Esophagus (tissue), 2 donors: ENCODE measurements around the gene CDCP2. TPM values are rescaled to one million over a fixed set of nuclear protein-coding genes. Genes with fewer than 3 reads are reported as not detected.

Experiments used
- H3K27ac ChIP-seq, 2 donors: one replicate each; pipeline ENCODE4 v1.5.1; 2013; ENCODE audit warnings: low read depth in 2 of 2, mild to moderate bottlenecking in 2 of 2, inconsistent platforms in 1 of 2, low read length in 1 of 2, moderate library complexity in 1 of 2
- H3K27me3 ChIP-seq, 2 donors: one replicate each; pipeline ENCODE4 v1.6.1; 2013; ENCODE audit warnings: low read length in 2 of 2, control low read depth in 1 of 2, mild to moderate bottlenecking in 1 of 2; ENCODE audit not compliant: insufficient read depth in 2 of 2, control insufficient read depth in 1 of 2
- H3K36me3 ChIP-seq, 2 donors: one replicate each; pipeline ENCODE4 v1.6.1; 2013; ENCODE audit warnings: low read length in 1 of 2; ENCODE audit not compliant: control insufficient read depth in 2 of 2, insufficient read depth in 2 of 2
- H3K4me1 ChIP-seq, 2 donors: one replicate each; pipeline ENCODE4 v1.6.1; 2013; ENCODE audit warnings: low read length in 1 of 2; ENCODE audit not compliant: control insufficient read depth in 2 of 2, insufficient read depth in 2 of 2
- H3K4me3 ChIP-seq, 2 donors: one replicate each; pipeline ENCODE4 v1.5.1; 2013; ENCODE audit warnings: low read length in 2 of 2, mild to moderate bottlenecking in 2 of 2, low read depth in 1 of 2, moderate library complexity in 1 of 2
- H3K9me3 ChIP-seq, 2 donors: one replicate each; pipeline ENCODE4 v1.6.1; 2013; ENCODE audit warnings: mild to moderate bottlenecking in 2 of 2, low read depth in 1 of 2, low read length in 1 of 2, moderate library complexity in 1 of 2; ENCODE audit not compliant: control insufficient read depth in 2 of 2, insufficient read depth in 1 of 2
- WGBS, 2 donors: extraction: QIAGEN DNeasy Blood & Tissue Kit; methylation state at CpG; one replicate each; pipeline ENCODE4 v1.1.7; 2013; 5-methylcytosine and 5-hydroxymethylcytosine counted together
- polyA plus RNA-seq, 2 donors: library from polyadenylated mRNA; stranded (reverse); fragments of 200-250 nt; gene quantifications; one replicate each; pipeline ENCODE4 v1.2.3, GENCODE V29; 2013
- donor health status: healthy with polysubstance abuse.
- donor health status: Bipolar disorder and iron deficiency.

CDCP2 gene
- polyA plus RNA-seq, 2 donors, result 0.06 TPM; not detected in 1

DNA sequence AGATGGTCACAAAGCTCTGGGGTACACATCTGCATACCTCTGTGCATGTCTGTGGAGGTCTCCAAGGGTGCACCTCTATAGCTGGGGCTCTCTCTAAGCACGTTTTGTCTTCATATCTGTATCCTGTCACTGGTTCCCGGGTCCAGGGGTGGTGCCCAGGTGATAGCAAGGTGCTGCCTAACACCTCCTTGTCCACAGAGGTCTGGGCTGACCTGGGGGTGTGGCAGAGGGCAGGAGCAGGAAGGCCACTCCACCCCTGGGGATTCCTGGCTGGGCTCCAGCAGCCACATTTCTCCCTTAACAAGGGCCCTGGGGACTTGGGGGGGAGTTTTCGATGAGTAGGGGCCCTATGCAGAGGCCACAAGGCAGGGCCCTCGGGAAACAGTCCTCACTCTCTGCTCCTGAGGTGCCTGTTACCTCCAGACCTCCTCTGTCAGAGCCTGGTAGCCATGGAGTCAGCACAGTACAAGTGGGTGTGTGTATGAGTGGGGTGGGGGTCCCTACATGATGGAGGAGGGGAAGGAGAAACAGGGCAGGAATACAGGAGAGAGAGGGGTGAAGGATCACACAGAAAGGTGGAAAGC is 7.0 kb upstream of the CDCP2 start:
- no peaks in the 10 kb centered on the region for H3K36me3 ChIP-seq
- H3K4me1 ChIP-seq, result peaks cover 3 to 8% of the 10 kb centered on the region in 2 donors
- no peaks in the 10 kb centered on the region for H3K9me3 ChIP-seq
- H3K4me3 ChIP-seq, result no peak overlapping the region
- no peak overlapping the region for H3K27ac ChIP-seq
- no peaks in the 10 kb centered on the region for H3K27me3 ChIP-seq
- WGBS, 2 donors, result 72 to 79% methylated on average over 4 of the region's 4 CpGs

GRCh38 chr1:54158071-54158470 is 5.3 kb upstream of the CDCP2 start:
- Histone ChIP-seq H3K9me3 (no peaks in the 10 kb centered on the region), H3K27me3 (no peaks in the 10 kb centered on the region), H3K27ac (peak overlapping the region in 1 of 2 donors; percentile 35), H3K4me1 (peaks cover 3 to 5% of the 10 kb centered on the region in 2 donors), H3K36me3 (no peaks in the 10 kb centered on the region), H3K4me3 (no peak overlapping the region)
- 65 to 67% methylated on average over 3 of the region's 3 CpGs for WGBS, 2 donors

DNA sequence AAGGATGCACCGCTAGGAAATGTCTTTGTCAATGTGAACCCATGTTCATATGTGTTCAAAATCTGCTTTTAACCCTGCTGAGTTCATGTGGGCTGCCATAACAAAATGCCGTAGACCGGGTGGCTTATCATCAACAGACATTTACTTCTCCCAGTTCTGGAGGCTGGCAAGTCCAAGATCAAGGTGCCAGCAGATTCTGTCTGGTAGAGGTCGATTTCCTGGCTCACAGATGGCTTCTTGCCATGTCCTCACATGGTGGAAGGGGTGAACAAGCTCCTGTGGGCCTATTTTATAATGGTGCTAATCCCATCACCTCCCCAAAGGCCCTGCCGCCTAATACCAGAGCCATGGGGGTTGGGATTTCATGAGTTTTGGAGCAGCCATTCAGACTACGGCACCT is 4.6 kb upstream of the CDCP2 start:
- Histone ChIP-seq H3K36me3 (no peaks in the 10 kb centered on the region), H3K4me3 (no peak overlapping the region), H3K9me3 (no peaks in the 10 kb centered on the region), H3K27ac (peak overlapping the region in 1 of 2 donors; percentile 35), H3K27me3 (no peaks in the 10 kb centered on the region), H3K4me1 (peaks cover 3 to 5% of the 10 kb centered on the region in 2 donors)
- 87 to 92% methylated on average over 6 of the region's 6 CpGs for WGBS, 2 donors

DNA sequence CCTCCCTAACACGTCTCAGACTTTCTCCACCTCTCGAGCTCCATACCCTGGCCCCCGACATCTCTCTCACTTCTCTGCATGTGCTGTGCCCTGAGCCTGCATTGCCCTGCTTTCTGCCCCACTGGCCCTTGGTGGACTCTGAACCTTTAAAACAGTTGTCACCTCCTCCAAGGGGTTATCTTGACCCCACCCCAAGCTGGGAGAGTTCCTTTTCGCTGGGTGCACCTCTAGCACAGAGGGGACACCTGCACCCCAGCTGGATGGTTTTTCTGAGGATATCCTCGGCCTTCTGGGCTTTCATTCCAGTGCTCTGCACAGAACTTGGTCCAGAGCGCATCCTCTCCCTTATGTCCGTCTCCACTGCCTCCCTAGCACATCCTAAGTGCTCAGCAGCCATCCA is 4.2 kb upstream of the CDCP2 start:
- H3K4me1 ChIP-seq, result peaks cover 3 to 5% of the 10 kb centered on the region in 2 donors
- H3K4me3 ChIP-seq, result no peak overlapping the region
- H3K27me3 ChIP-seq, result no peaks in the 10 kb centered on the region
- H3K9me3 ChIP-seq, result no peaks in the 10 kb centered on the region
- 91 to 97% methylated on average over 7 of the region's 7 CpGs for WGBS, 2 donors
- no peaks in the 10 kb centered on the region for H3K36me3 ChIP-seq
- H3K27ac ChIP-seq, result no peak overlapping the region

DNA sequence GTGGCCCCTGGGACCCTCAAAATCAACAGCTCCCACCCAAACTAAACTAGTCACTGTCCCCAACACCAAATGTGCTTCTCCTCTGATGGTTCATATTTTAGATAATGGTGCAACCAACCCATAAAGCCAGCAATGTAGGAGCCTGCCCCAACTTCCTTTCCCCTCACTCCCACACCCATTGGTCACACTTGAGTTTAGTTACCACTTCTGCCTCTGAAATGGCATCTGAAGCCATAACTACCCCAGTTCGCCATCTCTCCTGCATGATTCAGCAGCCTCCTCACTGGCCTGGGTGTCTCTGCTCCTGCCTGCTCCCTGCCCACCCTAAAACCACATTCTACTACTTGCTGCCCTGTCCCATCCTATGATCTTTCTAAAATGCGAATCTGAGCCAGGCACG is 3.4 kb upstream of the CDCP2 start:
- Histone ChIP-seq H3K4me3 (no peak overlapping the region), H3K4me1 (peaks cover 3 to 10% of the 10 kb centered on the region in 2 donors), H3K27ac (no peak overlapping the region), H3K36me3 (no peaks in the 10 kb centered on the region), H3K27me3 (no peaks in the 10 kb centered on the region), H3K9me3 (no peaks in the 10 kb centered on the region)
- WGBS, 2 donors, result 89 to 93% methylated on average over 3 of the region's 3 CpGs

DNA sequence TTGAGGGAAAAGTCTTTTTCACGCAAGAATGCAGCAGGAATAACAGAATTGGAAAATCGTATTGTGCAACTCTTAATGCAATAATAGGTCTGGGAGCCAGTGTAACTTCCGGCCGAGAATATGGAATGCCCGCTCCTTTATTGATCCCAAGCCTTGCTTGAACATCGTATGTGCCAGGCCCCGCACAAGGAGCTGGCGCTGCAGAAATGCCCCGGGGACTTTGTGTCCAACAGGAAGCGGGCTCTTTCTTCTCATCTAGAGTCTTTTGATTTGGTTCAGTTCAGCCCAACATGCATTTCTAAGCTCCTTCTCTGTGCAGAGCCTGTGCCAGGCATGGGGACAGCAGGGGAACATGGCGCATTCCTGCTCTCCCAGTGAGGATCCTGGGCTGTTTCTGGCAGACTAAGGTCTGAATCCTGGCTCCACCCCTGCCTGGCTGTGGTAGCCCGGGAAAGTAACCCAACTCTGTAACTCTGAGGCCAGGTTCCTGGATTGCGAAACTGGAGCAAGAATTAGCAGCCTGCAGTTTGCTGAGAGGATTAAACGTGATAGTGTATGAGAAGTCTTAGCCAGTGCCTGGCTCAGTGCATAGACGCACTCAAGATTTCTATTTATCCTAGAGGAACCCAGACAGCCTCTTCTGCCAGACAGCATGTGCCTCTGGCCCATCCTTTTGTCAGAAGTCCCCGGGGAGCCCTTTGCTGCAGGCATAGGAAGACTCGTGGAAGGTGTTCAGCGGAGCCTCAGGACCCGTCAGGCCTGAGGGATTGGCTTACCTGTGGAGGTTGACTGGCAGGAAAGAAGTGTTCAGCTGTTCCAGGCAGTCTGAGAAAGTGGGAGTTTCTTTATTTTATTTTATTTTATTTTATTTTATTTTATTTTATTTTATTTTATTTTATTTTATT is 987 bp upstream of the CDCP2 start:
- Histone ChIP-seq H3K4me3 (no peak overlapping the region), H3K36me3 (no peaks in the 10 kb centered on the region), H3K4me1 (peaks cover 3 to 10% of the 10 kb centered on the region in 2 donors), H3K27me3 (no peaks in the 10 kb centered on the region), H3K9me3 (no peaks in the 10 kb centered on the region), H3K27ac (peak overlapping the region; percentile 74 to 75)
- WGBS, 2 donors, result 37 to 44% methylated on average over 19 of the region's 19 CpGs

DNA sequence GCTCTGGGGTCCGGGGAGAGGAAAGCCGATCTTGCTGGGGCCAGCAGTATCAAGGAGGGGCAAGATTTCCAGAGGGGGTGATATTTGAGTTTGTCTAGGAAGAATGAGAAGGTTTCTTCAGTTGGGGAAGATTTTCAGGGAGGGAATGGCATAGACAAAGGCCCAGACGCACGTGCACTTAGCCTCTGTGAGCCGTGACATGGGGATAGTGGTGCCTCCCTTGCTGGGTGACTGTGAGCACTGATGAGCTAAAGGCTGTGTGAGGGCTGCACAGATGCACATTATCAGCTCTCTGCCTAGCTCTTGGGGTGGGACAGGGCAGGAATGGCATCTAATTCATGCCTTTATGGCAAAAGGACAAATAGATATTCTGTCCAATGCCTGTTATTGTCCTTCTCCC is 1.8 kb downstream of the CDCP2 start:
- no peaks in the 10 kb centered on the region for H3K9me3 ChIP-seq
- no peaks in the 10 kb centered on the region for H3K36me3 ChIP-seq
- no peak overlapping the region for H3K27ac ChIP-seq
- 84 to 85% methylated on average over 5 of the region's 5 CpGs for WGBS, 2 donors
- no peak overlapping the region for H3K4me3 ChIP-seq
- H3K4me1 ChIP-seq, result peaks cover 0 to 5% of the 10 kb centered on the region in 2 donors
- no peaks in the 10 kb centered on the region for H3K27me3 ChIP-seq

- H3K4me1 ChIP-seq, result peaks cover 0 to 5% of the 10 kb centered on the region in 2 donors
- no peaks in the 10 kb centered on the region for H3K9me3 ChIP-seq
- no peak overlapping the region for H3K27ac ChIP-seq
- WGBS, 2 donors, result 92 to 95% methylated on average over 3 of the region's 3 CpGs
- H3K27me3 ChIP-seq, result no peaks in the 10 kb centered on the region
- H3K36me3 ChIP-seq, result no peaks in the 10 kb centered on the region
- no peak overlapping the region for H3K4me3 ChIP-seq
Observed at GRCh38 chr1:54149734-54150133, 3.1 kb downstream of the CDCP2 start.

DNA sequence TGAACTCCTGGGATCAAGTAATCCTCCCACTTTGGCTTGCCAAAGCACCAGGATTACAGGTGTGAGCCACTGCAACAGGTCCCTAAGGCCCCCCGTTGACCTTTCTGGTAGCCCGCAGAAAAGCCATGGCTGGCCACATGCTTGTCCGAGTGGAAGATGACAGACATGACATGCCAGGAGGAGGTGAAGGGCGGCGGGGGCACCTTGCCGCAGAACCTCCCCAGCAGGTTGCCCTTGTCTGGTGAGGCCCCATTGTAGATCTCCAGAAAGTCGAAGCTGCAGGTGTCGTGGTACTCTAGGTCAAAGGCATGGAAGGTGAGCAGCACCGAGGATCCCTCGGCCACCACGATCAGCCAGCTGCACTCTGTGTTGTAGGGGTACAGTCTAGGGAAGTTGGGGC is 8.4 kb downstream of the CDCP2 start:
- no peaks in the 10 kb centered on the region for H3K4me1 ChIP-seq
- H3K36me3 ChIP-seq, result no peaks in the 10 kb centered on the region
- H3K27me3 ChIP-seq, result no peaks in the 10 kb centered on the region
- H3K27ac ChIP-seq, result no peak overlapping the region
- 97 to 98% methylated on average over 11 of the region's 11 CpGs for WGBS, 2 donors
- no peaks in the 10 kb centered on the region for H3K9me3 ChIP-seq
- H3K4me3 ChIP-seq, result no peak overlapping the region
